RWPE2 (cell line): Measurements from ENCODE around the gene WWC2.

Source experiments
- ATAC-seq: fragments of 200-7000 bp; cut with Tn5 transposase; 3 replicates; pipeline ENCODE4 v1.9.1; 2021; ENCODE audit warnings: low read depth
- DNase-seq: peaks from one replicate; pipeline ENCODE4 v3.0.0-alpha.2; 2020; ENCODE audit warnings: low spot score
- H3K27ac ChIP-seq: fragments of 450-650 bp; 2 replicates; pipeline ENCODE4 v1.5.1; 2017; ENCODE audit warnings: mild to moderate bottlenecking; ENCODE audit not compliant: poor library complexity, severe bottlenecking
- H3K27me3 ChIP-seq: fragments of 250-450 bp; sonication (Bioruptor Pico); 2 replicates; pipeline ENCODE4 v1.5.1; 2021; ENCODE audit warnings: mild to moderate bottlenecking, moderate library complexity; ENCODE audit not compliant: insufficient read depth, poor library complexity, severe bottlenecking
- H3K36me3 ChIP-seq: fragments of 250-450 bp; sonication (Bioruptor Pico); 2 replicates; pipeline ENCODE4 v1.5.1; 2020; ENCODE audit warnings: low read depth, mild to moderate bottlenecking, moderate library complexity
- H3K4me1 ChIP-seq: fragments of 250-450 bp; sonication (Bioruptor Pico); 2 replicates; pipeline ENCODE4 v1.5.1; 2021; ENCODE audit warnings: mild to moderate bottlenecking, moderate library complexity; ENCODE audit not compliant: insufficient read depth, poor library complexity, severe bottlenecking
- H3K4me3 ChIP-seq: fragments of 250-450 bp; sonication (Bioruptor Pico); 2 replicates; pipeline ENCODE4 v1.5.1; 2021; ENCODE audit warnings: mild to moderate bottlenecking, moderate library complexity; ENCODE audit not compliant: severe bottlenecking
- H3K9me3 ChIP-seq: fragments of 250-450 bp; sonication (Bioruptor Pico); 2 replicates; pipeline ENCODE4 v1.5.1; 2021; ENCODE audit warnings: mild to moderate bottlenecking, moderate library complexity; ENCODE audit not compliant: severe bottlenecking
- CTCF ChIP-seq: fragments of 450-650 bp; IDR thresholded peaks from one replicate; pipeline ENCODE4 v1.5.1; 2017; ENCODE audit warnings: mild to moderate bottlenecking, moderate library complexity; ENCODE audit not compliant: poor library complexity, severe bottlenecking

Gene WWC2

DNA sequence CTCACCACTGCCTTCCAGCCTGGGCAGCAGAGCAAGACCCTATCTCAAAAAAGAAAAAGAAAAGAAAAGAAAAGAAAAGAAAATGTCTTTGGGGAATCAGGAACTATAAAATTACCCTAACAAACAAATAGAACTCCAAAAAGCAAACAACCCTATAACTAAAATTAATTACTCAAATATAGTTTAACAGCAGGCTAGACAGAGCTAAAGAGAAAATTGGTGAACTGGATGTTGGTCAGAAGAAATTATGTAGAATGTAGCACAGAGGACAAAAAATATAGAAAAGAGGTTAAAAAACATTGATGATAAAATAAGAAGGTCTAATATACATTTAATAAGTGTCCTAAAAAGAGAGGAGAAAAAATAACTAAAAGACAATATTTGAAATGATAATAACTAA is 27.8 kb upstream of the WWC2 start:
- Histone ChIP-seq H3K36me3 (no peaks in the 10 kb centered on the region; the same call in 1 of the 2 replicates), H3K4me1 (no peaks in the 10 kb centered on the region), H3K4me3 (no peak overlapping the region), H3K27ac (no peak overlapping the region), H3K9me3 (no peaks in the 10 kb centered on the region), H3K27me3 (peaks cover 3% of the 10 kb centered on the region)
- ATAC-seq (no peak), DNase-seq (no peak)
- no peak for TF ChIP-seq CTCF

GRCh38 chr4:183072176-183072575 is 26.9 kb upstream of the WWC2 start:
- Histone ChIP-seq H3K36me3 (no peaks in the 10 kb centered on the region; the same call in 1 of the 2 replicates), H3K4me1 (no peaks in the 10 kb centered on the region), H3K27me3 (peaks cover 3% of the 10 kb centered on the region), H3K4me3 (no peak overlapping the region), H3K9me3 (no peaks in the 10 kb centered on the region), H3K27ac (no peak overlapping the region)
- no peak for DNase-seq
- no peak for TF ChIP-seq CTCF
- no peak for ATAC-seq

GRCh38 chr4:183073838-183074145 is 25.3 kb upstream of the WWC2 start:
- TF ChIP-seq CTCF: peak; percentile 76
- Histone ChIP-seq H3K36me3 (no peaks in the 10 kb centered on the region; the same call in 1 of the 2 replicates), H3K27me3 (peaks cover 3% of the 10 kb centered on the region), H3K27ac (no peak overlapping the region), H3K4me3 (no peak overlapping the region), H3K9me3 (no peaks in the 10 kb centered on the region), H3K4me1 (no peaks in the 10 kb centered on the region)
- no peak for DNase-seq
- ATAC-seq: no peak

DNA sequence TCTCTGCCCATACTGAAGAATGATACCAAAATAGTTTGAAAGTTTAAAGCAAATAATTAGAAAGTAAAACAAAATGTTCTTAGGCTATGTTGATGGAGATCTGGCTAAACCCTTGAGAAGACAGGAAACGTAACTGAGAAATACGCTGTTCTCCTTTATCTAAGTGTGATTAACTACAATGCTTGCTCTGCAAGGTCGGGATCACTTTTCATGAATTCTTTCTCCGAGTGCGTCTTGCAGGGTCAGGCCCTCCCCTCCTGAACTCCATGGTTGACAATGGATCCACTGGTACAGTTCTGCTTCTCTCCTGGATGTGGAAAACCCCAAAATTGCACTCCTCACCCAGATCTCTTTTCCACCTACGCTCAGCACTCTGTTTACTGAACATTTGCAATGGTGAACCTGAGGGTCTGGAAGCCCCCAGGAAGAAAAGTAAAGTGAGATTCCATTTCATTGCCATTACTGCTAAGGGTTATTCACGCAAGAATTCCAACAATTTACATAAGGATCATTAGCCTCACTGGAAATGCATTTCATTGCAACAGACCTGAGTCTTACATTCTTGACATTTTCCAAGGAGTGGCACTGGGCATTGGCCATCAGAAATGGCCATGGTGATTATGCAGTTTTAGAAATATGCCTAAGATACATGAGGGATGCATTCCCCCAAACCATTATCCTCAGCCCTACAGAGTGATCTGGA is 24.6 kb upstream of the WWC2 start:
- no peak for TF ChIP-seq CTCF
- no peak overlapping the region for H3K4me3 ChIP-seq
- no peaks in the 10 kb centered on the region for H3K4me1 ChIP-seq
- DNase-seq (no peak), ATAC-seq (no peak)
- H3K27ac ChIP-seq: no peak overlapping the region
- H3K27me3 ChIP-seq: peaks cover 3% of the 10 kb centered on the region
- H3K9me3 ChIP-seq: no peaks in the 10 kb centered on the region
- no peaks in the 10 kb centered on the region; the same call in 1 of the 2 replicates for H3K36me3 ChIP-seq

GRCh38 chr4:183078634-183079033 is 20.4 kb upstream of the WWC2 start:
- DNase-seq: no peak
- Histone ChIP-seq H3K27ac (no peak overlapping the region), H3K9me3 (no peaks in the 10 kb centered on the region), H3K4me1 (no peaks in the 10 kb centered on the region), H3K36me3 (no peaks in the 10 kb centered on the region), H3K27me3 (no peaks in the 10 kb centered on the region), H3K4me3 (no peak overlapping the region)
- TF ChIP-seq CTCF: no peak
- no peak for ATAC-seq
